ENCODE measurements around the gene PTPN4. TPM values are rescaled to one million over a fixed set of nuclear protein-coding genes. Genes with fewer than 3 reads are reported as not detected.

The PTPN4 gene
- 19.5 and 24.8 TPM in 2 replicates for total RNA-seq

GRCh38 chr2:119759451-119760236 is at the start of gene PTPN4:
Gene PTPN4 (plus strand): TSS chr2:119759922. CDS start chr2:119809854, 49,932 bp downstream.
- Histone ChIP-seq H3K4me3 (ENCODE audit: insufficient read depth, low read length) (peak within 1 kb of the TSS; percentile 90), H2AFZ (ENCODE audit: low read length) (peak within 1 kb of the TSS; percentile 99), H3K9me3 (ENCODE audit: low read depth, low read length) (no peaks in the 10 kb centered on the region), H3K27ac (ENCODE audit: low read depth, low read length) (peak within 1 kb of the TSS; percentile 55), H4K20me1 (ENCODE audit: insufficient read depth, low read length) (peaks cover 4% of the 10 kb centered on the region), H3K4me1 (ENCODE audit: insufficient read depth, low read length) (peaks cover 19% of the 10 kb centered on the region), H3K4me2 (ENCODE audit: insufficient read depth, low read length) (peak within 1 kb of the TSS; percentile 93), H3K36me3 (ENCODE audit: insufficient read depth, low read length) (no peaks in the 10 kb centered on the region), H3K79me2 (ENCODE audit: insufficient read depth, low read length) (peaks cover 30% of the 10 kb centered on the region), H3K27me3 (ENCODE audit: insufficient read depth, low read length) (no peaks in the 10 kb centered on the region)
- peak; percentile 99 for DNase-seq (ENCODE audit: insufficient read length, low spot score, missing footprints)
- TF ChIP-seq CTCF (IDR thresholded peaks at IDR 0.05; ENCODE audit: extremely low read depth, low read depth, low read length): no peak

GRCh38 chr2:119710281-119710680 is 49.4 kb upstream of the PTPN4 start:
- Histone ChIP-seq H3K36me3 (ENCODE audit: insufficient read depth, low read length) (no peaks in the 10 kb centered on the region), H3K4me3 (ENCODE audit: insufficient read depth, low read length) (no peak overlapping the region), H4K20me1 (ENCODE audit: insufficient read depth, low read length) (no peaks in the 10 kb centered on the region), H3K27ac (ENCODE audit: low read depth, low read length) (no peak overlapping the region), H3K79me2 (ENCODE audit: insufficient read depth, low read length) (no peaks in the 10 kb centered on the region), H3K4me1 (ENCODE audit: insufficient read depth, low read length) (no peaks in the 10 kb centered on the region), H3K4me2 (ENCODE audit: insufficient read depth, low read length) (no peak overlapping the region), H3K27me3 (ENCODE audit: insufficient read depth, low read length) (peaks cover under 1% of the 10 kb centered on the region), H3K9me3 (ENCODE audit: low read depth, low read length) (peaks cover under 1% of the 10 kb centered on the region), H2AFZ (ENCODE audit: low read length) (no peak overlapping the region)
- no peak for TF ChIP-seq CTCF (IDR thresholded peaks at IDR 0.05; ENCODE audit: extremely low read depth, low read depth, low read length)
- no peak for DNase-seq (ENCODE audit: insufficient read length, low spot score, missing footprints)

GRCh38 chr2:119711352-119711751 is 48.4 kb upstream of the PTPN4 start:
- Histone ChIP-seq H3K4me2 (ENCODE audit: insufficient read depth, low read length) (no peak overlapping the region), H3K79me2 (ENCODE audit: insufficient read depth, low read length) (no peaks in the 10 kb centered on the region), H4K20me1 (ENCODE audit: insufficient read depth, low read length) (no peaks in the 10 kb centered on the region), H3K9me3 (ENCODE audit: low read depth, low read length) (no peaks in the 10 kb centered on the region), H2AFZ (ENCODE audit: low read length) (no peak overlapping the region), H3K27ac (ENCODE audit: low read depth, low read length) (no peak overlapping the region), H3K4me3 (ENCODE audit: insufficient read depth, low read length) (no peak overlapping the region), H3K27me3 (ENCODE audit: insufficient read depth, low read length) (peaks cover 10% of the 10 kb centered on the region), H3K36me3 (ENCODE audit: insufficient read depth, low read length) (no peaks in the 10 kb centered on the region), H3K4me1 (ENCODE audit: insufficient read depth, low read length) (no peaks in the 10 kb centered on the region)
- no peak for TF ChIP-seq CTCF (IDR thresholded peaks at IDR 0.05; ENCODE audit: extremely low read depth, low read depth, low read length)
- DNase-seq (ENCODE audit: insufficient read length, low spot score, missing footprints): no peak

GRCh38 chr2:119712571-119712970 is 47.2 kb upstream of the PTPN4 start:
- H3K4me3 ChIP-seq (ENCODE audit: insufficient read depth, low read length): no peak overlapping the region
- no peaks in the 10 kb centered on the region for H4K20me1 ChIP-seq (ENCODE audit: insufficient read depth, low read length)
- no peak overlapping the region for H3K4me2 ChIP-seq (ENCODE audit: insufficient read depth, low read length)
- no peak overlapping the region for H3K27ac ChIP-seq (ENCODE audit: low read depth, low read length)
- H3K36me3 ChIP-seq (ENCODE audit: insufficient read depth, low read length): no peaks in the 10 kb centered on the region
- H2AFZ ChIP-seq (ENCODE audit: low read length): no peak overlapping the region
- no peak for TF ChIP-seq CTCF (IDR thresholded peaks at IDR 0.05; ENCODE audit: extremely low read depth, low read depth, low read length)
- peaks cover 13% of the 10 kb centered on the region for H3K27me3 ChIP-seq (ENCODE audit: insufficient read depth, low read length)
- H3K79me2 ChIP-seq (ENCODE audit: insufficient read depth, low read length): no peaks in the 10 kb centered on the region
- no peak for DNase-seq (ENCODE audit: insufficient read length, low spot score, missing footprints)
- no peaks in the 10 kb centered on the region for H3K9me3 ChIP-seq (ENCODE audit: low read depth, low read length)
- no peaks in the 10 kb centered on the region for H3K4me1 ChIP-seq (ENCODE audit: insufficient read depth, low read length)

Data from osteoblast (primary cell).